Measurements from ENCODE around the gene WDR86. TPM values are rescaled to one million over a fixed set of nuclear protein-coding genes. Genes with fewer than 3 reads are reported as not detected.

WDR86 gene
- total and polyA plus RNA-seq, 2 experiments from 2014 or later, result 9.1 to 59.1 TPM

DNA sequence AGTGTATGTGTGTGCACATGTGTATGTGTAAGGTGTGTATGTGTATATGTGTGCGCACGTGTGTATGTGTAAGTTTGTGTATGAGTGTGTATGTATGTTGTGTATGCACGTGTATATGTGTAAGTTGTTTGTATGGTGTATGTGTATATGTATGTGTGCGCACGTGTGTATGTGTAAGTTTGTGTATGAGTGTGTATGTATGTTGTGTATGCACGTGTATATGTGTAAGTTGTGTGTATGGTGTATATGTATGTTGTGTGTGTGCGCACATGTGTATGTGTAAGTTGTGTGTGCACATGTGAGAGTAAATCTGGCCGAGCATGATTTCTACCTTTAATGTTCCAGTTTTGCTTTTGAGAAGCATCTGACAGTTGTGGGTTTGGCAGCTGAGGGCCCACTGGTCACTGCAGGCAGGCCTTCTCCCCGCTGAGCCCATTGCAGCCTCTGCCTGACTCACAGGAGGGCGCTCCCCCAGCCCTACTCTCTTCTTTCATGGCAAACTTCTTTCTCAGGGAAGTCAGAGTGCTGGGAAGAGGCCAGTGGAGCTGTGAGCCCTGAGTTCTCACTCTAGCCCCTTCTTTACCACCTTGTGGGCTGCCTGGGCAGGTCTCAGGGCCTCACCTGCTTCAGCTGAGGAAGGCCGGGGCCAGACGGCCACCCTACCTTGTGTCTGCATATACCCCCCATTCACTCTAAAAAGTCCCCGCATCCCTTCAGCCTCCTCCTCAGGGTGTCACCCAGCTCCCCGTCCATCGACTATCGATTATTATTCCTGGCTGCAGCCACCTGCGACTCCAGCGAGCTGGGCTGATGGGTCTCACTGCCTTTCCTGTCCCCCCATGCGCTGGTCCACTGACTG is 11.2 kb downstream of the WDR86 start:
- no peaks in the 10 kb centered on the region for H3K79me2 ChIP-seq (replicated peaks; ENCODE audit: insufficient read depth)
- peaks cover 10% of the 10 kb centered on the region; the same call in 1 of the 2 replicates for H3F3A ChIP-seq (replicated peaks; ENCODE audit: low read depth)
- H3K4me3 ChIP-seq, result no peak overlapping the region
- peaks cover 30% of the 10 kb centered on the region for H3K4me1 Mint-ChIP-seq
- no peaks in the 10 kb centered on the region for H3K9me3 Mint-ChIP-seq
- H3K36me3 Mint-ChIP-seq (ENCODE audit: low read depth), result peaks cover 10% of the 10 kb centered on the region
- H3K4me3 Mint-ChIP-seq, result no peak overlapping the region
- no peaks in the 10 kb centered on the region for H4K20me1 ChIP-seq (replicated peaks; ENCODE audit: insufficient read depth)
- no peak overlapping the region for H3K27ac Mint-ChIP-seq
- H3K36me3 ChIP-seq (ENCODE audit: insufficient read depth), result no peaks in the 10 kb centered on the region
- H3K9me2 ChIP-seq (ENCODE audit: insufficient read depth), result no peaks in the 10 kb centered on the region
- peaks cover 27% of the 10 kb centered on the region for H3K27me3 Mint-ChIP-seq (ENCODE audit: insufficient read depth, low read depth, poor library complexity)
- DNase-seq (ENCODE audit: low spot score) (no peak), ATAC-seq (peak; percentile 20)
- H2AFZ ChIP-seq, result no peak overlapping the region
- H3K27me3 ChIP-seq (ENCODE audit: insufficient read depth), result no peaks in the 10 kb centered on the region
- TF ChIP-seq, protein P1, sequence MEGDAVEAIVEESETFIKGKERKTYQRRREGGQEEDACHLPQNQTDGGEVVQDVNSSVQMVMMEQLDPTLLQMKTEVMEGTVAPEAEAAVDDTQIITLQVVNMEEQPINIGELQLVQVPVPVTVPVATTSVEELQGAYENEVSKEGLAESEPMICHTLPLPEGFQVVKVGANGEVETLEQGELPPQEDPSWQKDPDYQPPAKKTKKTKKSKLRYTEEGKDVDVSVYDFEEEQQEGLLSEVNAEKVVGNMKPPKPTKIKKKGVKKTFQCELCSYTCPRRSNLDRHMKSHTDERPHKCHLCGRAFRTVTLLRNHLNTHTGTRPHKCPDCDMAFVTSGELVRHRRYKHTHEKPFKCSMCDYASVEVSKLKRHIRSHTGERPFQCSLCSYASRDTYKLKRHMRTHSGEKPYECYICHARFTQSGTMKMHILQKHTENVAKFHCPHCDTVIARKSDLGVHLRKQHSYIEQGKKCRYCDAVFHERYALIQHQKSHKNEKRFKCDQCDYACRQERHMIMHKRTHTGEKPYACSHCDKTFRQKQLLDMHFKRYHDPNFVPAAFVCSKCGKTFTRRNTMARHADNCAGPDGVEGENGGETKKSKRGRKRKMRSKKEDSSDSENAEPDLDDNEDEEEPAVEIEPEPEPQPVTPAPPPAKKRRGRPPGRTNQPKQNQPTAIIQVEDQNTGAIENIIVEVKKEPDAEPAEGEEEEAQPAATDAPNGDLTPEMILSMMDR (conservative IDR thresholded peaks at IDR 0.05; ENCODE audit: low read depth in 2 of 2), result peak in 1 of 2 experiments; percentile 27; a peak in 2 of 4 replicates
- no peak for TF ChIP-seq CREB1 (CRISPR knock-in tag; IDR thresholded peaks at IDR 0.05; ENCODE audit: low read depth)
- H3K4me2 ChIP-seq, result no peak overlapping the region
- no peak overlapping the region for H3K27ac ChIP-seq (ENCODE audit: low read depth)
- no peaks in the 10 kb centered on the region for H3K4me1 ChIP-seq (ENCODE audit: insufficient read depth)

DNA sequence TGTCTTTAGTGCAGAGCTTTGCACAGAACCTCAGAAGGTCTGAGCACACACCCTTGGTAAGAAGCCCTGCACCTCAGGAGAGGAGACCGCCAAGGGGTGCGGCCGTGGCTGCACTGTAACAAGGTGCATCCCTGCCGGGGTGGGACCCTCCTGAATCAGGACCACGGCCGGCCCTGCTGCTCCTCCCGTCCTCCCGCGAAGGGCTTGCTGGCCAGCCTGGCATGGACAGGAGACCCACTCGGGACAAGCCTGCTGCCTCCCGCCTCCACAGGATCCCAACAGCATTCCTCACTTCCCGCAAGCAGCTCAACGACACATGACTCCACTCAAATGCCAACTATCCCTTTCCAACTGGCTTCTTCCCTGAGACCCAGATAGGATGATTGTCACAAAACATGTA is 12.8 kb downstream of the WDR86 start:
- Mint-ChIP-seq H3K9me3 (no peaks in the 10 kb centered on the region), H3K27ac (no peak overlapping the region), H3K4me3 (no peak overlapping the region), H3K4me1 (peaks cover 26% of the 10 kb centered on the region), H3K36me3 (ENCODE audit: low read depth) (peaks cover 10% of the 10 kb centered on the region), H3K27me3 (ENCODE audit: insufficient read depth, low read depth, poor library complexity) (peaks cover 23% of the 10 kb centered on the region)
- no peaks in the 10 kb centered on the region for H4K20me1 ChIP-seq (replicated peaks; ENCODE audit: insufficient read depth)
- no peak overlapping the region for H2AFZ ChIP-seq
- no peak overlapping the region for H3K4me3 ChIP-seq
- H3K4me1 ChIP-seq (ENCODE audit: insufficient read depth), result no peaks in the 10 kb centered on the region
- H3F3A ChIP-seq (replicated peaks; ENCODE audit: low read depth), result peaks cover 10% of the 10 kb centered on the region; the same call in 1 of the 2 replicates
- H3K27ac ChIP-seq (ENCODE audit: low read depth), result no peak overlapping the region
- TF ChIP-seq, protein P2, sequence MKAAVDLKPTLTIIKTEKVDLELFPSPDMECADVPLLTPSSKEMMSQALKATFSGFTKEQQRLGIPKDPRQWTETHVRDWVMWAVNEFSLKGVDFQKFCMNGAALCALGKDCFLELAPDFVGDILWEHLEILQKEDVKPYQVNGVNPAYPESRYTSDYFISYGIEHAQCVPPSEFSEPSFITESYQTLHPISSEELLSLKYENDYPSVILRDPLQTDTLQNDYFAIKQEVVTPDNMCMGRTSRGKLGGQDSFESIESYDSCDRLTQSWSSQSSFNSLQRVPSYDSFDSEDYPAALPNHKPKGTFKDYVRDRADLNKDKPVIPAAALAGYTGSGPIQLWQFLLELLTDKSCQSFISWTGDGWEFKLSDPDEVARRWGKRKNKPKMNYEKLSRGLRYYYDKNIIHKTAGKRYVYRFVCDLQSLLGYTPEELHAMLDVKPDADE (IDR thresholded peaks at IDR 0.05), result no peak
- TF ChIP-seq CREB1 (CRISPR knock-in tag; IDR thresholded peaks at IDR 0.05; ENCODE audit: low read depth), result no peak
- no peak for TF ChIP-seq ZNF331 (CRISPR knock-in tag; IDR thresholded peaks at IDR 0.05; ENCODE audit: low read depth)
- TF ChIP-seq, protein P3, sequence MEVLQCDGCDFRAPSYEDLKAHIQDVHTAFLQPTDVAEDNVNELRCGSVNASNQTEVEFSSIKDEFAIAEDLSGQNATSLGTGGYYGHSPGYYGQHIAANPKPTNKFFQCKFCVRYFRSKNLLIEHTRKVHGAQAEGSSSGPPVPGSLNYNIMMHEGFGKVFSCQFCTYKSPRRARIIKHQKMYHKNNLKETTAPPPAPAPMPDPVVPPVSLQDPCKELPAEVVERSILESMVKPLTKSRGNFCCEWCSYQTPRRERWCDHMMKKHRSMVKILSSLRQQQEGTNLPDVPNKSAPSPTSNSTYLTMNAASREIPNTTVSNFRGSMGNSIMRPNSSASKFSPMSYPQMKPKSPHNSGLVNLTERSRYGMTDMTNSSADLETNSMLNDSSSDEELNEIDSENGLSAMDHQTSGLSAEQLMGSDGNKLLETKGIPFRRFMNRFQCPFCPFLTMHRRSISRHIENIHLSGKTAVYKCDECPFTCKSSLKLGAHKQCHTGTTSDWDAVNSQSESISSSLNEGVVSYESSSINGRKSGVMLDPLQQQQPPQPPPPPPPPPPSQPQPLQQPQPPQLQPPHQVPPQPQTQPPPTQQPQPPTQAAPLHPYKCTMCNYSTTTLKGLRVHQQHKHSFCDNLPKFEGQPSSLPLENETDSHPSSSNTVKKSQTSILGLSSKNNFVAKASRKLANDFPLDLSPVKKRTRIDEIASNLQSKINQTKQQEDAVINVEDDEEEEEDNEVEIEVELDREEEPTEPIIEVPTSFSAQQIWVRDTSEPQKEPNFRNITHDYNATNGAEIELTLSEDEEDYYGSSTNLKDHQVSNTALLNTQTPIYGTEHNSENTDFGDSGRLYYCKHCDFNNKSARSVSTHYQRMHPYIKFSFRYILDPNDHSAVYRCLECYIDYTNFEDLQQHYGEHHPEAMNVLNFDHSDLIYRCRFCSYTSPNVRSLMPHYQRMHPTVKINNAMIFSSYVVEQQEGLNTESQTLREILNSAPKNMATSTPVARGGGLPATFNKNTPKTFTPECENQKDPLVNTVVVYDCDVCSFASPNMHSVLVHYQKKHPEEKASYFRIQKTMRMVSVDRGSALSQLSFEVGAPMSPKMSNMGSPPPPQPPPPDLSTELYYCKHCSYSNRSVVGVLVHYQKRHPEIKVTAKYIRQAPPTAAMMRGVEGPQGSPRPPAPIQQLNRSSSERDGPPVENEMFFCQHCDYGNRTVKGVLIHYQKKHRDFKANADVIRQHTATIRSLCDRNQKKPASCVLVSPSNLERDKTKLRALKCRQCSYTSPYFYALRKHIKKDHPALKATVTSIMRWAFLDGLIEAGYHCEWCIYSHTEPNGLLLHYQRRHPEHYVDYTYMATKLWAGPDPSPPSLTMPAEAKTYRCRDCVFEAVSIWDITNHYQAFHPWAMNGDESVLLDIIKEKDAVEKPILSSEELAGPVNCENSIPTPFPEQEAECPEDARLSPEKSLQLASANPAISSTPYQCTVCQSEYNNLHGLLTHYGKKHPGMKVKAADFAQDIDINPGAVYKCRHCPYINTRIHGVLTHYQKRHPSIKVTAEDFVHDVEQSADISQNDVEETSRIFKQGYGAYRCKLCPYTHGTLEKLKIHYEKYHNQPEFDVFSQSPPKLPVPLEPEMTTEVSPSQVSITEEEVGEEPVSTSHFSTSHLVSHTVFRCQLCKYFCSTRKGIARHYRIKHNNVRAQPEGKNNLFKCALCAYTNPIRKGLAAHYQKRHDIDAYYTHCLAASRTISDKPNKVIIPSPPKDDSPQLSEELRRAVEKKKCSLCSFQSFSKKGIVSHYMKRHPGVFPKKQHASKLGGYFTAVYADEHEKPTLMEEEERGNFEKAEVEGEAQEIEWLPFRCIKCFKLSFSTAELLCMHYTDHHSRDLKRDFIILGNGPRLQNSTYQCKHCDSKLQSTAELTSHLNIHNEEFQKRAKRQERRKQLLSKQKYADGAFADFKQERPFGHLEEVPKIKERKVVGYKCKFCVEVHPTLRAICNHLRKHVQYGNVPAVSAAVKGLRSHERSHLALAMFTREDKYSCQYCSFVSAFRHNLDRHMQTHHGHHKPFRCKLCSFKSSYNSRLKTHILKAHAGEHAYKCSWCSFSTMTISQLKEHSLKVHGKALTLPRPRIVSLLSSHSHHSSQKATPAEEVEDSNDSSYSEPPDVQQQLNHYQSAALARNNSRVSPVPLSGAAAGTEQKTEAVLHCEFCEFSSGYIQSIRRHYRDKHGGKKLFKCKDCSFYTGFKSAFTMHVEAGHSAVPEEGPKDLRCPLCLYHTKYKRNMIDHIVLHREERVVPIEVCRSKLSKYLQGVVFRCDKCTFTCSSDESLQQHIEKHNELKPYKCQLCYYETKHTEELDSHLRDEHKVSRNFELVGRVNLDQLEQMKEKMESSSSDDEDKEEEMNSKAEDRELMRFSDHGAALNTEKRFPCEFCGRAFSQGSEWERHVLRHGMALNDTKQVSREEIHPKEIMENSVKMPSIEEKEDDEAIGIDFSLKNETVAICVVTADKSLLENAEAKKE (CRISPR knock-in tag; IDR thresholded peaks at IDR 0.05), result no peak
- TF ChIP-seq EZH2 (IDR thresholded peaks at IDR 0.05; ENCODE audit: low read depth, unreplicated experiment), result no peak
- TF ChIP-seq STAT1 (IDR thresholded peaks at IDR 0.05; ENCODE audit: unreplicated experiment), result no peak
- TF ChIP-seq EZH2phosphoT487 (IDR thresholded peaks at IDR 0.05; ENCODE audit: unreplicated experiment), result no peak
- no peak for TF ChIP-seq POLR2AphosphoS5 (IDR thresholded peaks at IDR 0.05; ENCODE audit: low read depth)
- no peak for TF ChIP-seq NANOG (IDR thresholded peaks at IDR 0.05; ENCODE audit: borderline replicate concordance)
- no peak for TF ChIP-seq ZNF114 (CRISPR knock-in tag; IDR thresholded peaks at IDR 0.05)
- TF ChIP-seq JUNB (IDR thresholded peaks at IDR 0.05; ENCODE audit: unreplicated experiment), result no peak
- no peaks in the 10 kb centered on the region for H3K9me2 ChIP-seq (ENCODE audit: insufficient read depth)
- no peaks in the 10 kb centered on the region for H3K27me3 ChIP-seq (ENCODE audit: insufficient read depth)
- no peaks in the 10 kb centered on the region for H3K79me2 ChIP-seq (replicated peaks; ENCODE audit: insufficient read depth)
- no peak overlapping the region for H3K4me2 ChIP-seq
- DNase-seq (ENCODE audit: low spot score), result no peak
- no peak for ATAC-seq
- H3K36me3 ChIP-seq (ENCODE audit: insufficient read depth), result no peaks in the 10 kb centered on the region

Data from GM23338 (cell line).